IPS-11a (cell line): Measurements from ENCODE around the gene PRDM8.

Experiments used
- H3K4me3 ChIP-seq: one replicate; pipeline ENCODE4 v1.5.1; 2013; ENCODE audit warnings: low read depth, low read length, control low read depth

The PRDM8 gene

GRCh38 chr4:80183250-80184052, 13.9 kb upstream of the PRDM8 start:
- H3K4me3 ChIP-seq = peak overlapping the region; percentile 47

- H3K4me3 ChIP-seq = peak overlapping the region; percentile 47
Measured at GRCh38 chr4:80184053-80184824, 13.1 kb upstream of the PRDM8 start.

- peak overlapping the region; percentile 47 for H3K4me3 ChIP-seq
Measured at GRCh38 chr4:80184825-80185756, 12.2 kb upstream of the PRDM8 start.

- H3K4me3 ChIP-seq = no peak overlapping the region
Measured at GRCh38 chr4:80185787-80186548, 11.3 kb upstream of the PRDM8 start.

- no peak overlapping the region for H3K4me3 ChIP-seq
Measured at GRCh38 chr4:80186676-80187075, 10.6 kb upstream of the PRDM8 start.

GRCh38 chr4:80187677-80188076, 9.6 kb upstream of the PRDM8 start:
- H3K4me3 ChIP-seq = no peak overlapping the region

GRCh38 chr4:80188457-80188800, 8.9 kb upstream of the PRDM8 start:
- H3K4me3 ChIP-seq = no peak overlapping the region

GRCh38 chr4:80188801-80189458, 8.4 kb upstream of the PRDM8 start:
- H3K4me3 ChIP-seq = no peak overlapping the region

GRCh38 chr4:80189581-80189955, 7.7 kb upstream of the PRDM8 start:
- no peak overlapping the region for H3K4me3 ChIP-seq

GRCh38 chr4:80189956-80190677, 7.2 kb upstream of the PRDM8 start:
- H3K4me3 ChIP-seq = no peak overlapping the region

- no peak overlapping the region for H3K4me3 ChIP-seq
Measured at GRCh38 chr4:80192252-80192866, 4.9 kb upstream of the PRDM8 start.

- no peak overlapping the region for H3K4me3 ChIP-seq
Measured at GRCh38 chr4:80192937-80193336, 4.4 kb upstream of the PRDM8 start.

GRCh38 chr4:80195441-80196140, 1.7 kb upstream of the PRDM8 start:
- no peak overlapping the region for H3K4me3 ChIP-seq

GRCh38 chr4:80196259-80196921, 913 bp upstream of the PRDM8 start:
- no peak overlapping the region for H3K4me3 ChIP-seq

- no peak overlapping the region for H3K4me3 ChIP-seq
Measured at GRCh38 chr4:80197601-80198440, 518 bp downstream of the PRDM8 start.

GRCh38 chr4:80198441-80198837, 1.1 kb downstream of the PRDM8 start:
- H3K4me3 ChIP-seq = no peak overlapping the region

GRCh38 chr4:80199004-80199560, 1.8 kb downstream of the PRDM8 start:
- H3K4me3 ChIP-seq = no peak overlapping the region
